Activated T-cell treated with anti-CD3 and anti-CD28 coated beads for 48 hours (primary cell): ENCODE data around the gene ARHGAP26.

Experiments used
- DNase-seq: peaks from one replicate; pipeline ENCODE4 v3.0.0-alpha.2; 2020; ENCODE audit warnings: low read depth

The ARHGAP26 gene

GRCh38 chr5:143046314-143046713 is 276.1 kb downstream of the ARHGAP26 start:
- no peak for DNase-seq

- DNase-seq = no peak
Observed at GRCh38 chr5:143047091-143047490, 276.9 kb downstream of the ARHGAP26 start.

- DNase-seq = no peak
Observed at GRCh38 chr5:143050183-143050582, 280.0 kb downstream of the ARHGAP26 start.

- no peak for DNase-seq
Observed at GRCh38 chr5:143051244-143052058, 281.3 kb downstream of the ARHGAP26 start.

- no peak for DNase-seq
Observed at GRCh38 chr5:143052967-143053682, 282.9 kb downstream of the ARHGAP26 start.

- DNase-seq = no peak
Observed at GRCh38 chr5:143053780-143054179, 283.6 kb downstream of the ARHGAP26 start.

GRCh38 chr5:143054480-143054941 is 284.3 kb downstream of the ARHGAP26 start:
- peak; percentile 18 for DNase-seq

GRCh38 chr5:143055596-143056338 is 285.6 kb downstream of the ARHGAP26 start:
- no peak for DNase-seq

- no peak for DNase-seq
Observed at GRCh38 chr5:143056339-143056704, 286.1 kb downstream of the ARHGAP26 start.

GRCh38 chr5:143056792-143057579 is 286.8 kb downstream of the ARHGAP26 start:
- DNase-seq = no peak

GRCh38 chr5:143057580-143057999 is 287.4 kb downstream of the ARHGAP26 start:
- DNase-seq = no peak

- no peak for DNase-seq
Observed at GRCh38 chr5:143059355-143059754, 289.2 kb downstream of the ARHGAP26 start.

GRCh38 chr5:143059976-143060765 is 290.0 kb downstream of the ARHGAP26 start:
- DNase-seq = no peak

GRCh38 chr5:143061161-143061945 is 291.2 kb downstream of the ARHGAP26 start:
- no peak for DNase-seq

- no peak for DNase-seq
Observed at GRCh38 chr5:143062379-143062778, 292.2 kb downstream of the ARHGAP26 start.

GRCh38 chr5:143063175-143063970 is 293.2 kb downstream of the ARHGAP26 start:
- no peak for DNase-seq

GRCh38 chr5:143064218-143064641 is 294.1 kb downstream of the ARHGAP26 start:
- no peak for DNase-seq

GRCh38 chr5:143064676-143065075 is 294.5 kb downstream of the ARHGAP26 start:
- no peak for DNase-seq
